ENCODE measurements around the gene XRCC4.

DNA sequence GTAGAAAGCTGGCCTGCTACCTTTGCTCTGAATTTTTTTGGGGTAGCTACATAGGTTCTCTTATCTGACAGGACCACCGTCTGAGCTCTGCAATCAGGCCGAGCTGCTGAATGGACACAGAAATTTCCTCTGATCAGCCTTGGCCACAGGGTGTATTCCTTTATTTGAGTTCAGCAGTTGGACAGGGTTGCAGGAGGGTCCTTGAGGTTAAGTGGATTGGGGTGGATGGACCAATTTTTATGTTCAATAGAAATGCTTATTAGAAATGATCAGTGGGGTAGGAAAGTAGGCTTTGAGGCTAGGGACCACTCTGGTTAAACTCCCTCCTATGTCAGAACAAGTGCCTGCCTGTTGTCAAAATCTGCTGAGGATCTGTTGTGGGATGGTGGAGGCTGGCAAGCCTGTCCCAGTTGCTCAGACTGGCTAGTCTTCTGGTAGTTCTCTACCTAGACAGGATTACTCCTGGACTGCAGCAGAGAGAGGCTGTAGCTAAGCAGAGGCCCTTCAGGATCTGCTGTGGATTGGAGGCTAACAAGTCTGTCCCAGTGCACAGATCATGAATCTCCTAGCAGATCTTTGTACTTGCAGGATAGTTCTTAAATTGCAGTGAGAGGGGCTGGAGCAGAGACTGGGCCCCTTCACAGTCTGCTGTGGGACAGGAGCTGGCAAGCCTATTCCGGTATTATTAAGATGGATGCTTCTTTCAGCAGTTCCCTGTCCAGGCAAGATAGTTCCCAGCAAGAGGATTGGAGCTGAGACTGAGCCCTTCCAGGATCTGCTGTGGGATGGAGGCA is 18.0 kb downstream of the XRCC4 start:
- TF ChIP-seq, protein P1, sequence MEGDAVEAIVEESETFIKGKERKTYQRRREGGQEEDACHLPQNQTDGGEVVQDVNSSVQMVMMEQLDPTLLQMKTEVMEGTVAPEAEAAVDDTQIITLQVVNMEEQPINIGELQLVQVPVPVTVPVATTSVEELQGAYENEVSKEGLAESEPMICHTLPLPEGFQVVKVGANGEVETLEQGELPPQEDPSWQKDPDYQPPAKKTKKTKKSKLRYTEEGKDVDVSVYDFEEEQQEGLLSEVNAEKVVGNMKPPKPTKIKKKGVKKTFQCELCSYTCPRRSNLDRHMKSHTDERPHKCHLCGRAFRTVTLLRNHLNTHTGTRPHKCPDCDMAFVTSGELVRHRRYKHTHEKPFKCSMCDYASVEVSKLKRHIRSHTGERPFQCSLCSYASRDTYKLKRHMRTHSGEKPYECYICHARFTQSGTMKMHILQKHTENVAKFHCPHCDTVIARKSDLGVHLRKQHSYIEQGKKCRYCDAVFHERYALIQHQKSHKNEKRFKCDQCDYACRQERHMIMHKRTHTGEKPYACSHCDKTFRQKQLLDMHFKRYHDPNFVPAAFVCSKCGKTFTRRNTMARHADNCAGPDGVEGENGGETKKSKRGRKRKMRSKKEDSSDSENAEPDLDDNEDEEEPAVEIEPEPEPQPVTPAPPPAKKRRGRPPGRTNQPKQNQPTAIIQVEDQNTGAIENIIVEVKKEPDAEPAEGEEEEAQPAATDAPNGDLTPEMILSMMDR (IDR thresholded peaks at IDR 0.05) = no peak
- no peak for TF ChIP-seq POLR2A (IDR thresholded peaks at IDR 0.05)
- TF ChIP-seq EP300 (IDR thresholded peaks at IDR 0.05) = no peak
- TF ChIP-seq POLR2AphosphoS5 (IDR thresholded peaks at IDR 0.05) = no peak

Data from suprapubic skin (tissue), 4 donors.